HUES6 (cell line): ENCODE data around the gene MAD1L1.
"Not testable (repeated sequence)": the region's sequence is repeated elsewhere in the genome, so short reads cannot be mapped to it uniquely, and the experiment has no call there.

Experiments
- H3K27ac ChIP-seq: 2 replicates; pipeline ENCODE4 v1.7.0; 2013; ENCODE audit warnings: low read depth, mild to moderate bottlenecking, low read length, inconsistent platforms
- H3K27me3 ChIP-seq: 2 replicates; pipeline ENCODE4 v1.6.1; 2013; ENCODE audit warnings: low read length; ENCODE audit not compliant: control insufficient read depth, insufficient read depth
- H3K36me3 ChIP-seq: 2 replicates; pipeline ENCODE4 v1.6.1; 2013; ENCODE audit warnings: low read length; ENCODE audit not compliant: control insufficient read depth, insufficient read depth
- H3K4me1 ChIP-seq: 2 replicates; pipeline ENCODE4 v1.6.1; 2013; ENCODE audit warnings: low read length; ENCODE audit not compliant: control insufficient read depth, insufficient read depth
- H3K4me3 ChIP-seq: 2 replicates; pipeline ENCODE4 v1.5.1; 2013; ENCODE audit warnings: low read depth, low read length
- H3K9ac ChIP-seq: one replicate; pipeline ENCODE4 v1.6.1; 2013; ENCODE audit warnings: mild to moderate bottlenecking, low read length
- H3K9me3 ChIP-seq: 2 replicates; pipeline ENCODE4 v1.6.1; 2013; ENCODE audit warnings: low read depth, low read length; ENCODE audit not compliant: control insufficient read depth, insufficient read depth

The MAD1L1 gene

DNA sequence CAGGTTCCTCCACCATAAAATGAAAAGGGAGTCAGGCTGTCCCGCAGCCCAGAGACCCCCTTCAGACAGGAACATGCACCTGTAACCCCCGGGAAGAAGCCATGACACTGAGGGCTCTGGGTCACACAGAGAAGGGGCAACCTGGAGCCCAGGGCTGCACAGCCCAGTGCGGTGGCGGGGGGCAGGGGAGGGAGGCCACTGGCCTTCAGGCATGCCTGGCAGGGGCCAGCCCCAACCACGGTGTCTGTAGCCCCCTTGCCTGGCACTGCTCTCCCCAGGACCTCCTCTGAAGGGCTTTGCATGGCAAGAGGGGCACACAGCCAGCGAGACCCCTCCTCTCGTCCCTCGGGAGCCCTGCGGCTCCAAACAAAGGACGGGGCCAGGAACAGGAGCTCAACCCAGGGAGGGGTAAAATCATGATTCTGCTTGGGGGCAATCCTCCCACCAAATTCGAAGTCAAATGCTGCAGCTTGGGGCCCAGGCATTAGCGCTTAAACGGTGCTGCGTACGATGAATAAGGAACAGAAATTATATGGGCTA lies 235.1 kb downstream of the MAD1L1 start:
- Histone ChIP-seq H3K4me3 (no peak overlapping the region), H3K4me1 (no peaks in the 10 kb centered on the region; the same call in 1 of the 2 replicates), H3K27ac (no peak overlapping the region), H3K9ac (no peak overlapping the region), H3K27me3 (no peaks in the 10 kb centered on the region), H3K36me3 (no peaks in the 10 kb centered on the region), H3K9me3 (no peaks in the 10 kb centered on the region)

GRCh38 chr7:1996816-1997215 lies 235.9 kb downstream of the MAD1L1 start:
- no peaks in the 10 kb centered on the region for H3K27me3 ChIP-seq

DNA sequence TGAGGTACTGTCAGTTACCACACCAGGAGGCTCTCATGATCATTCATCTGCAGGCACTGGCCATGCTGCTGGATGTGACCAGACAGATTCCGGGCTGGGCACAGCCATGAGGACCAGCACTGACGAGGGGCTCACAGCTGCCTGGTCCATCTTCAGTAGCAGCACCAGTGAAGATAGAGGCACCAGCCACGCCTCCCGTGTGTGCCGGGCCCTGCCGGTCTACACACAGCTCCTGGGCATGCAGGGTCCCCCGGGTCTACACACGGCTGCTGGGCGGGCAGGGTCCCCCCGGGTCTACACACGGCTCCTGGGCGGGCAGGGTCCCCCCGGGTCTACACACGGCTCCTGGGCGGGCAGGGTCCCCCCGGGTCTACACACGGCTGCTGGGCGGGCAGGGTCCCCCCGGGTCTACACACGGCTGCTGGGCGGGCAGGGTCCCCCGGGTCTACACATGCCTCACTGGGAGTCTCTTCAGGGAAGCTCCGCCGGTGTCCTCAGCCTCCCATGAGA lies 236.8 kb downstream of the MAD1L1 start:
- H3K9me3 ChIP-seq, H3K27me3 ChIP-seq, H3K4me3 ChIP-seq, H3K9ac ChIP-seq, H3K36me3 ChIP-seq, H3K27ac ChIP-seq, H3K4me1 ChIP-seq: not testable (repeated sequence)

More at GRCh38 chr7:1996816-1997215, 235.9 kb downstream of the MAD1L1 start:
- H3K9me3 ChIP-seq: no peaks in the 10 kb centered on the region
- no peaks in the 10 kb centered on the region for H3K36me3 ChIP-seq
- no peak overlapping the region for H3K4me3 ChIP-seq
- H3K27ac ChIP-seq: no peak overlapping the region
- H3K4me1 ChIP-seq: no peaks in the 10 kb centered on the region
- H3K9ac ChIP-seq: no peak overlapping the region

DNA sequence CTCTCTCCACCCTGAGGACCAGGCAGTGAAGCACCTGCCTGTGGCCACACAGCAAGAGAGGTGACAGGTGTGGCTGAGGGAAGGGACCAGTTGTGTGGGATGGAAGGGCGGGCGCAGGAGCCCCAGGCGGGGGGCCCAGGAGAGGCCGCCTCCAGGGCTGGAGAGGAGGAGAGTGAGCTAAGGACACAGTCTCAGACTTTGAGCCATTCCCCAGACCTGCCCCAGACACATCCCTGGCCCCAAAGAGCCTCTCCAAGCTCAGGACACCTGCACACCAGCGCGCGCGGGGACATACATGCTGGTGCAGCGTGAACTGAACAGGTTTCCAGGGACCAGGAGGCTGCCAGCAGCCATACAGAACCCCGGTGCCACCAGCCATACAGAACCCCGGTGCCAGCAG lies 237.3 kb downstream of the MAD1L1 start:
- H3K27me3 ChIP-seq: no peaks in the 10 kb centered on the region
- no peak overlapping the region for H3K9ac ChIP-seq
- no peak overlapping the region for H3K27ac ChIP-seq
- H3K4me1 ChIP-seq: no peaks in the 10 kb centered on the region
- no peaks in the 10 kb centered on the region for H3K9me3 ChIP-seq
- no peak overlapping the region for H3K4me3 ChIP-seq
- H3K36me3 ChIP-seq: no peaks in the 10 kb centered on the region

GRCh38 chr7:1994931-1995330 lies 237.8 kb downstream of the MAD1L1 start:
- Histone ChIP-seq H3K9me3 (no peaks in the 10 kb centered on the region), H3K27ac (no peak overlapping the region), H3K4me1 (no peaks in the 10 kb centered on the region), H3K4me3 (no peak overlapping the region), H3K9ac (no peak overlapping the region), H3K36me3 (no peaks in the 10 kb centered on the region), H3K27me3 (no peaks in the 10 kb centered on the region)

DNA sequence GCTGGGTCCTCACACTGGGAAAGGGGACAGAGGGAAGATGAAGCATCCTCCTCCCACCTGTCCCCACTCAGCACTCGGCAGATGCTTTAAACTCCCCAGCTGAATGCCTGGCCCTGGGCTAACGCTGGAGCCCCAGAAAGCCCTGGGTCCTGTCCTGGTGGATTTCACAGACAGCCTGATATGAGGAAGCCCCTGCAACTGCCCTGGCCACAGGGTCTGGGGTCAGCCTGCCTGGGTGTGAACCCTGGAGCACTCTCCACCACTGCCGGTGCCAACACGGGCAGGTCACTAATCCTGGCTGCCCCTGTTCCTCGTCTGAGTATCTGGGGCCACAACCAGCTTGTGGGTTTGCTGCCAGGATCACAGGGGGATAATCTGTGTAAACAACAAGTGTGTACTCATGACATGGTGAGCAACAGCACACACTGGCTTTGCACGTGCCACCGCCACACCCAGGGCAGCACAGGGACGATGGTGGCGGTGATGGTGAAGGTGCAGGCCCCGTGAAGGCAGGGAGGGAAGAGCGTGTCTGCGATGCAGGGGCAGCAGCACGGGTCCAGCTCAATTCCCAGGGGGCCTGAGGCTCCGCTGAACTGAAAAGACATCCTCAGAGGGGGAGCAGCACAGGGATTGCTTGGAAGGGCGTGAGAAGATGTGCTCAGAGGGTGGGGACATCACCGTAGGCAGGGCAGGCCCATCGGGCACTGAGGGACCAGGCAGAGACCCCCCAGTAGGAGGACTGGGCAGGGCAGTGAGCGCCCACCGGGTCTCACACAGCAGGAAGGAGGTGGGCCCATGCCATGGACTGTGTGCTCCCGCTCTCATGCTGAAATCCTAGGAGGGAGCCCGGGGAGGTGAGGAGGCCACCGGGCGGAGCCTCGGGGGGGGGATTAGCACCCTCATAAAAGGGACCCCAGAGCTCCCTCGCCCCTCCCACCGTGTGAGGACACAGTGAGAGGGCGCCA lies 238.7 kb downstream of the MAD1L1 start:
- no peaks in the 10 kb centered on the region for H3K36me3 ChIP-seq
- H3K4me1 ChIP-seq: no peaks in the 10 kb centered on the region
- no peak overlapping the region for H3K27ac ChIP-seq
- no peaks in the 10 kb centered on the region for H3K9me3 ChIP-seq
- no peak overlapping the region for H3K9ac ChIP-seq
- H3K27me3 ChIP-seq: no peaks in the 10 kb centered on the region
- H3K4me3 ChIP-seq: no peak overlapping the region

GRCh38 chr7:1993031-1993695 lies 239.6 kb downstream of the MAD1L1 start:
- Histone ChIP-seq H3K36me3 (no peaks in the 10 kb centered on the region), H3K9me3 (no peaks in the 10 kb centered on the region), H3K27ac (no peak overlapping the region), H3K4me1 (no peaks in the 10 kb centered on the region), H3K27me3 (no peaks in the 10 kb centered on the region), H3K9ac (no peak overlapping the region), H3K4me3 (no peak overlapping the region)

DNA sequence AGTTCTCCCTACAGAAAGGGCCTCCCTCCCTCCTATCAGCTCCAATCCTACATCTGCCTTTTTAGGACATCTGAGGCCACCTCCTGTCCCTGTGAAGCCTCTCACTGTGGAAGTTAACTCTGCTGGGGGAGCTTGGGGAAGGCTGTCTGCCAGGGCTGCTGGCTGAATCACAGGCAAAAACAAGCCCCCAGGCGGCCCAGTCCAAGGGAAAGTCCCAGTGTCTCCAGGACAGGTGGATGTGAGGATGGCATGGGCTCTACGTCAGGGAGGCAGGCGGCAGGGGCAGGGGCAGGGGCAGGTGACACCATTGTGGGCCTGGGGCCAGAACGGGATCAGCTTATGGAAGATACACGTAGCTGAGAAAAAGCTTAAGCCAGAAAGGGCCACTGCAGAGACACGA lies 240.2 kb downstream of the MAD1L1 start:
- Histone ChIP-seq H3K4me1 (no peaks in the 10 kb centered on the region), H3K36me3 (no peaks in the 10 kb centered on the region), H3K4me3 (no peak overlapping the region), H3K9ac (no peak overlapping the region), H3K9me3 (no peaks in the 10 kb centered on the region), H3K27me3 (no peaks in the 10 kb centered on the region), H3K27ac (no peak overlapping the region)

GRCh38 chr7:1990001-1990670 lies 242.6 kb downstream of the MAD1L1 start:
- no peak overlapping the region for H3K9ac ChIP-seq
- H3K27ac ChIP-seq: no peak overlapping the region
- peaks cover 3% of the 10 kb centered on the region; the same call in 1 of the 2 replicates for H3K4me1 ChIP-seq
- H3K4me3 ChIP-seq: no peak overlapping the region
- H3K27me3 ChIP-seq: no peaks in the 10 kb centered on the region
- H3K9me3 ChIP-seq: no peaks in the 10 kb centered on the region
- no peaks in the 10 kb centered on the region for H3K36me3 ChIP-seq

GRCh38 chr7:1989049-1989860 lies 243.5 kb downstream of the MAD1L1 start:
- no peaks in the 10 kb centered on the region for H3K27me3 ChIP-seq
- no peak overlapping the region for H3K9ac ChIP-seq
- no peak overlapping the region for H3K27ac ChIP-seq
- peaks cover 4% of the 10 kb centered on the region; the same call in 1 of the 2 replicates for H3K4me1 ChIP-seq
- H3K36me3 ChIP-seq: no peaks in the 10 kb centered on the region
- H3K9me3 ChIP-seq: no peaks in the 10 kb centered on the region
- H3K4me3 ChIP-seq: no peak overlapping the region
